ENCODE data around the gene BCL7C. TPM values are rescaled to one million over a fixed set of nuclear protein-coding genes. Genes with fewer than 3 reads are reported as not detected.
A peak's percentile ranks its signal among the peaks of the same experiment; 100 is the strongest.

The BCL7C gene
- total RNA-seq, 1 donor from 2014 or later: 37.6 TPM

- no peaks in the 10 kb centered on the region for H3K27me3 Mint-ChIP-seq (ENCODE audit: unreplicated experiment)
- no peak for DNase-seq (ENCODE audit: extremely low spot score, unreplicated experiment)
- H3K4me1 Mint-ChIP-seq (ENCODE audit: unreplicated experiment): peaks cover 17% of the 10 kb centered on the region
- H3K9me3 Mint-ChIP-seq (ENCODE audit: unreplicated experiment): no peaks in the 10 kb centered on the region
- no peak overlapping the region for H3K4me3 Mint-ChIP-seq (ENCODE audit: unreplicated experiment)
- TF ChIP-seq CTCF (IDR thresholded peaks at IDR 0.05): no peak
- peak overlapping the region; percentile 10 for H3K27ac Mint-ChIP-seq (ENCODE audit: unreplicated experiment)
- peaks cover 19% of the 10 kb centered on the region for H3K36me3 Mint-ChIP-seq (ENCODE audit: unreplicated experiment)
Measured at GRCh38 chr16:30882429-30883310, 11.2 kb downstream of the BCL7C start.

GRCh38 chr16:30876867-30877266 lies 17.0 kb downstream of the BCL7C start:
- Mint-ChIP-seq H3K36me3 (ENCODE audit: unreplicated experiment) (peaks cover 7% of the 10 kb centered on the region), H3K4me1 (ENCODE audit: unreplicated experiment) (peaks cover 33% of the 10 kb centered on the region), H3K9me3 (ENCODE audit: unreplicated experiment) (no peaks in the 10 kb centered on the region), H3K4me3 (ENCODE audit: unreplicated experiment) (peak overlapping the region; percentile 93), H3K27ac (ENCODE audit: unreplicated experiment) (peak overlapping the region; percentile 99), H3K27me3 (ENCODE audit: unreplicated experiment) (no peaks in the 10 kb centered on the region)
- no peak for DNase-seq (ENCODE audit: extremely low spot score, unreplicated experiment)
- TF ChIP-seq CTCF (IDR thresholded peaks at IDR 0.05): no peak

- no peak for DNase-seq (ENCODE audit: extremely low spot score, unreplicated experiment)
- H3K9me3 Mint-ChIP-seq (ENCODE audit: unreplicated experiment): no peaks in the 10 kb centered on the region
- H3K27ac Mint-ChIP-seq (ENCODE audit: unreplicated experiment): peak overlapping the region; percentile 99
- peaks cover 26% of the 10 kb centered on the region for H3K4me1 Mint-ChIP-seq (ENCODE audit: unreplicated experiment)
- no peak for TF ChIP-seq CTCF (IDR thresholded peaks at IDR 0.05)
- peak overlapping the region; percentile 93 for H3K4me3 Mint-ChIP-seq (ENCODE audit: unreplicated experiment)
- H3K27me3 Mint-ChIP-seq (ENCODE audit: unreplicated experiment): no peaks in the 10 kb centered on the region
- H3K36me3 Mint-ChIP-seq (ENCODE audit: unreplicated experiment): peaks cover 7% of the 10 kb centered on the region
Measured at GRCh38 chr16:30875871-30876801, 17.7 kb downstream of the BCL7C start.

- TF ChIP-seq CTCF (IDR thresholded peaks at IDR 0.05): no peak
- peak overlapping the region; percentile 99 for H3K27ac Mint-ChIP-seq (ENCODE audit: unreplicated experiment)
- peak; percentile 94 for DNase-seq (ENCODE audit: extremely low spot score, unreplicated experiment)
- no peaks in the 10 kb centered on the region for H3K9me3 Mint-ChIP-seq (ENCODE audit: unreplicated experiment)
- H3K4me3 Mint-ChIP-seq (ENCODE audit: unreplicated experiment): peak overlapping the region; percentile 93
- H3K36me3 Mint-ChIP-seq (ENCODE audit: unreplicated experiment): peaks cover 5% of the 10 kb centered on the region
- peaks cover 26% of the 10 kb centered on the region for H3K4me1 Mint-ChIP-seq (ENCODE audit: unreplicated experiment)
- H3K27me3 Mint-ChIP-seq (ENCODE audit: unreplicated experiment): no peaks in the 10 kb centered on the region
Measured at GRCh38 chr16:30874821-30875717, 18.8 kb downstream of the BCL7C start.

Data from osteocyte (in vitro differentiated cells).